Karpas-422 (cell line): ENCODE measurements around the gene SYNJ2. TPM values are rescaled to one million over a fixed set of nuclear protein-coding genes. Genes with fewer than 3 reads are reported as not detected.

Experiments
- DNase-seq: peaks from one replicate; pipeline ENCODE4 v3.0.0-alpha.2; 2015
- H2AFZ ChIP-seq: fragments of 200-600 bp; sonication (generic); 2 replicates; pipeline ENCODE4 v1.6.1; 2014; ENCODE audit warnings: antibody characterized with exemption, low read length, mixed read lengths
- H3K27ac ChIP-seq: fragments of 200-600 bp; sonication (generic); 2 replicates; pipeline ENCODE4 v1.5.1; 2014; ENCODE audit warnings: mild to moderate bottlenecking, low read length, moderate library complexity
- H3K27me3 ChIP-seq: fragments of 200-600 bp; sonication (generic); 2 replicates; pipeline ENCODE4 v1.6.1; 2014; ENCODE audit warnings: low read length, mixed read lengths
- H3K36me3 ChIP-seq: fragments of 200-600 bp; sonication (generic); 2 replicates; pipeline ENCODE4 v1.6.1; 2014; ENCODE audit warnings: low read length, mixed read lengths; ENCODE audit not compliant: insufficient read depth
- H3K4me1 ChIP-seq: fragments of 200-600 bp; sonication (generic); 2 replicates; pipeline ENCODE4 v1.6.1; 2014; ENCODE audit warnings: mild to moderate bottlenecking, low read length, mixed read lengths
- H3K4me2 ChIP-seq: fragments of 200-600 bp; sonication (generic); 2 replicates; pipeline ENCODE4 v1.6.1; 2014; ENCODE audit warnings: low read length, low read depth, mild to moderate bottlenecking; ENCODE audit not compliant: poor library complexity, severe bottlenecking
- H3K4me3 ChIP-seq: fragments of 200-600 bp; sonication (generic); 2 replicates; pipeline ENCODE4 v1.5.1; 2014; ENCODE audit warnings: mild to moderate bottlenecking, antibody characterized with exemption, low read length, mixed read lengths
- H3K79me2 ChIP-seq: fragments of 200-600 bp; sonication (generic); 2 replicates; pipeline ENCODE4 v1.6.1; 2014; ENCODE audit warnings: mild to moderate bottlenecking, low read length, mixed read lengths
- H3K9ac ChIP-seq: fragments of 200-600 bp; sonication (generic); 2 replicates; pipeline ENCODE4 v1.6.0; 2014; ENCODE audit warnings: low read length
- H3K9me2 ChIP-seq: fragments of 200-600 bp; sonication (generic), shearing (Covaris generic); replicated peaks from 2 replicates; pipeline ENCODE4 v1.6.0; 2014; ENCODE audit warnings: mild to moderate bottlenecking, low read length, moderate library complexity; ENCODE audit not compliant: insufficient read depth
- H3K9me3 ChIP-seq: fragments of 300-700, 200-600 bp; sonication (generic); 2 replicates; pipeline ENCODE4 v1.6.1; 2014; ENCODE audit warnings: low read length, mixed read lengths
- H4K20me1 ChIP-seq: fragments of 200-600 bp; sonication (generic); 2 replicates; pipeline ENCODE4 v1.6.1; 2014; ENCODE audit warnings: mild to moderate bottlenecking, antibody characterized with exemption, low read length, low read depth; ENCODE audit not compliant: insufficient read depth
- total RNA-seq: library from RNA; depleted of rRNA; stranded (reverse); fragments of >200 nt; shearing (Covaris generic); gene quantifications from 2 replicates; pipeline ENCODE4 v1.2.3, GENCODE V29; 2014; ENCODE audit warnings: low replicate concordance

SYNJ2 gene
- total RNA-seq, 1 experiment from 2014 or later = 0.04 TPM

DNA sequence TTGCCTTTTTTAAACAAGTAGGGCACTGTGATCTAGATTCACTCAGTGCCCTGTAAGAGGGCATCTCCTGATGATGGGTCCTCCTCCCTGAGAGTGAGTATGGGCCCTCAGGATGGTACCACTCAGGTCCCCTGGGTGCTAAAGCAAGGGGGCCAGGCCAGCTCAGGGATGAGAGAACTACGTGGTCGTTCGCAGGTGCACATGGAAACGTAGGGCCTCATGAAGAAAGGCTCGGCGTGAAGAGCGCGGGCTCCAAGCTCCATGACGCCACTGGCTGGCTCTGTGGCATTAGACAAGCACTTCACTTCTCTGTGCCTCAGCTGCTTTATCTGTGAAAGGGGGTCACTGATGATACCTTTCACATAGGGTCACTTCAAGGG lies 50.7 kb downstream of the SYNJ2 start:
- no peaks in the 10 kb centered on the region for H3K9me3 ChIP-seq
- DNase-seq = no peak
- no peaks in the 10 kb centered on the region for H3K27me3 ChIP-seq
- no peak overlapping the region for H2AFZ ChIP-seq
- no peaks in the 10 kb centered on the region for H3K79me2 ChIP-seq
- no peaks in the 10 kb centered on the region for H3K4me1 ChIP-seq
- no peak overlapping the region for H3K27ac ChIP-seq
- H3K4me2 ChIP-seq = no peak overlapping the region
- no peak overlapping the region for H3K4me3 ChIP-seq
- H4K20me1 ChIP-seq = no peaks in the 10 kb centered on the region
- H3K9me2 ChIP-seq = no peaks in the 10 kb centered on the region
- no peaks in the 10 kb centered on the region for H3K36me3 ChIP-seq
- no peak overlapping the region for H3K9ac ChIP-seq

DNA sequence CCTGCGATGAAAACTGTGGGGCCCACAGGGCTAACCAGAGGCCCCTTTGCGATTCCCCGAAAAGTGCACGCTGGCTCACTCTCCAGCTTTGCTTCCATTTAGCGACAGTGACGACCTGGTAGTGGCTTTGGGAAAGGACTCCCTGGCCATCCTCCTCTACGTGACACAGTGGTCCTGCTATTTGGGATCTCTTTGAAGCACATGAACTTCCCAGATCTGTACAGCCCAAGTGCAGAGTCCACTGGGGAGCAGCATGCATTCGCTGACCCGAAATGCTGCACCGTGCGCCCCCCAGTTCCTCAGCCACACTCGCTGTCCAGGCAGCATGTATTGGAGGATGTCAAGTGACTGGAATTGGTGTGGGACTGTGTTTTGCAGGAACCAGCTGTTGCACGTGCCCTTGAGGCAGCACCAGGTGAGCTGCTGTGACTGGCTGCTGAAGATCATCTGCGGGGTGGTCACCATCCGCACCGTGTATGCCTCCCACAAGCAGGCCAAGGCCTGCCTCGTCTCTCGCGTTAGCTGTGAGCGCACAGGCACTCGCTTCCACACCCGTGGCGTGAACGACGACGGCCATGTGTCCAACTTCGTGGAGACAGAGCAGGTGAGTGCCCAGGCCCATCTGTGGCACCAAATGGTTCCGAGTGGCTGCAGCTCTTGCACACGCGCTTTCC lies 51.6 kb downstream of the SYNJ2 start:
- H3K9me3 ChIP-seq = no peaks in the 10 kb centered on the region
- H3K79me2 ChIP-seq = no peaks in the 10 kb centered on the region
- no peak overlapping the region for H3K27ac ChIP-seq
- H2AFZ ChIP-seq = no peak overlapping the region
- H3K27me3 ChIP-seq = no peaks in the 10 kb centered on the region
- no peak for DNase-seq
- H3K4me1 ChIP-seq = no peaks in the 10 kb centered on the region
- no peak overlapping the region for H3K4me2 ChIP-seq
- no peaks in the 10 kb centered on the region for H3K9me2 ChIP-seq
- no peak overlapping the region for H3K4me3 ChIP-seq
- H3K36me3 ChIP-seq = no peaks in the 10 kb centered on the region
- H4K20me1 ChIP-seq = no peaks in the 10 kb centered on the region
- no peak overlapping the region for H3K9ac ChIP-seq

DNA sequence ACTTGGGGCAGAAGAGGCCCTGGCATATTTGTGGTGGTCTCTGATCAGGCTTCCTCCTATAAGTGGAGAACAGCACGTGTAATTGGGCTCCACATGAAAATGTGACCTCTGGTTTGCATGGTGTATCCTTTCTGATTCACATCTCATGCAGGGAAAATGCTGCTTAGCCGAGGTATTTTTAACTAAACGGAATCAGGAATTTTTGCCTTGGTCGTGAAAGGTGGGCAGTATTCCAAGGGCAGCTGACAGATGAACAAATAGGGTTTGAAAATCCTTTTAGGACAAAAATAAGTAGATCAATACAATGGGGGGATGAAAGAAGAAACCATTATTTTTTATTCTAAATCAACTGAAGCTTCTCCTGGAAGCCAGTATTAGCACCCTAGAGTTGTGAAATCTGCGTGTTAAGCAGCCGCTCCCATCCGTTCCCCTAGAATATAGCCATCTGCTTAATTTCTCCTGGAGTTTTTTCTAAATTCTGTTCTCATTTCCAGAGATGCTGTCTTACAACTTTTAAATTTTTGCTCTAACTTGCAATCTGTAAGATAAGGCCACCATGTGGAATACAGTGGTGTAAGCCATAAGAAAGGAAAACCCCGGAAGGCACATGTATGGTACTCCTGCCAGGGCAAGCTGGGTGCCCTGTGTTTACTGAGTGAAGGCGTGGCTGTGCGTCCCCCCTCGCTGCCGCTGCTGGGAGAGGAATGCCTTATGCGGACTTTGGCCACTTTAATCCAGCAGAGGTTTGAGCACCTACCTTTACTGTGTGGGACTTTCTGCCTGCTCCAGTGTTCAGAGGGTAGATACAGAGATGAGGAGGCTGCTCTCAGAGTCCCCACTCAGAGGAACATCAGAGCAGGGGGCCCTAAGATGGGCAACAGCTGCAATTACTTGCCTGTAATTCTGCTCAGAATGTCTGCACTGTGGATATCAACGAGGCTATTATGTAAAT lies 52.4 kb downstream of the SYNJ2 start:
- Histone ChIP-seq H3K4me2 (no peak overlapping the region), H3K36me3 (no peaks in the 10 kb centered on the region), H2AFZ (no peak overlapping the region), H3K9me2 (no peaks in the 10 kb centered on the region), H4K20me1 (no peaks in the 10 kb centered on the region), H3K4me3 (no peak overlapping the region), H3K9me3 (no peaks in the 10 kb centered on the region), H3K79me2 (no peaks in the 10 kb centered on the region), H3K4me1 (no peaks in the 10 kb centered on the region), H3K27me3 (no peaks in the 10 kb centered on the region), H3K27ac (no peak overlapping the region), H3K9ac (no peak overlapping the region)
- DNase-seq = no peak

GRCh38 chr6:158036261-158036660 lies 54.6 kb downstream of the SYNJ2 start:
- Histone ChIP-seq H3K4me3 (no peak overlapping the region), H3K4me1 (no peaks in the 10 kb centered on the region), H4K20me1 (no peaks in the 10 kb centered on the region), H3K9ac (no peak overlapping the region), H3K4me2 (no peak overlapping the region), H3K9me2 (no peaks in the 10 kb centered on the region), H2AFZ (no peak overlapping the region), H3K36me3 (no peaks in the 10 kb centered on the region), H3K9me3 (no peaks in the 10 kb centered on the region), H3K79me2 (no peaks in the 10 kb centered on the region), H3K27ac (no peak overlapping the region), H3K27me3 (no peaks in the 10 kb centered on the region)
- DNase-seq = no peak

- Histone ChIP-seq H3K4me3 (no peak overlapping the region), H3K9me2 (no peaks in the 10 kb centered on the region), H3K4me2 (no peak overlapping the region), H3K27ac (no peak overlapping the region), H2AFZ (no peak overlapping the region), H3K79me2 (no peaks in the 10 kb centered on the region), H4K20me1 (no peaks in the 10 kb centered on the region), H3K9me3 (no peaks in the 10 kb centered on the region), H3K4me1 (no peaks in the 10 kb centered on the region), H3K9ac (no peak overlapping the region), H3K36me3 (no peaks in the 10 kb centered on the region), H3K27me3 (no peaks in the 10 kb centered on the region)
- DNase-seq = no peak
Measured at GRCh38 chr6:158037021-158037420, 55.4 kb downstream of the SYNJ2 start.

DNA sequence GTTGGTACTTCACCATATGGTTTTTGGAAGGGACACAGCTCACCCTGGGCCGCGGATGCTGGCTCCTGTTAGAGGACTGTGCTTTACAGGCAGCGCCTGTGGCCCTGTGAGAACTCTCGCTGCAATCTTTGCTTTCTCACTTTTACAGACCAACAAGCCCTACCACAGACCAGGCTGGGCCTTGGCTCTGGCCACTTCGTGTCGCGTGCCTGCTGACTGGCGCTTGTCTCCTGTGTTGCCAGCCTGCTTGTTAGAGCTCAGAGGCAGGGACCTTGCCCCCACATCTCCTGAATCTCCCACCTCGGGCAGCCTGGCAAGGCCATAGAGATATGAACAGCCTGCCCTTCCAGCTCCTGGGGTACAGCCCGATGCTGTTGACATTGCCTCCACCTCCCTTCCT lies 56.1 kb downstream of the SYNJ2 start:
- H3K9me3 ChIP-seq = no peaks in the 10 kb centered on the region
- H3K27ac ChIP-seq = no peak overlapping the region
- no peaks in the 10 kb centered on the region for H3K79me2 ChIP-seq
- no peaks in the 10 kb centered on the region for H3K9me2 ChIP-seq
- H3K27me3 ChIP-seq = no peaks in the 10 kb centered on the region
- H3K4me3 ChIP-seq = no peak overlapping the region
- no peak overlapping the region for H3K4me2 ChIP-seq
- H3K9ac ChIP-seq = no peak overlapping the region
- no peaks in the 10 kb centered on the region for H3K4me1 ChIP-seq
- no peaks in the 10 kb centered on the region for H3K36me3 ChIP-seq
- H4K20me1 ChIP-seq = no peaks in the 10 kb centered on the region
- no peak for DNase-seq
- no peak overlapping the region for H2AFZ ChIP-seq

- H3K9me3 ChIP-seq = no peaks in the 10 kb centered on the region
- no peaks in the 10 kb centered on the region for H3K79me2 ChIP-seq
- no peak overlapping the region for H3K4me3 ChIP-seq
- H4K20me1 ChIP-seq = no peaks in the 10 kb centered on the region
- no peaks in the 10 kb centered on the region for H3K27me3 ChIP-seq
- no peak overlapping the region for H3K9ac ChIP-seq
- H2AFZ ChIP-seq = no peak overlapping the region
- H3K27ac ChIP-seq = no peak overlapping the region
- H3K4me2 ChIP-seq = no peak overlapping the region
- DNase-seq = no peak
- H3K9me2 ChIP-seq = no peaks in the 10 kb centered on the region
- no peaks in the 10 kb centered on the region for H3K36me3 ChIP-seq
- no peaks in the 10 kb centered on the region for H3K4me1 ChIP-seq
Measured at GRCh38 chr6:158038291-158039177, 56.9 kb downstream of the SYNJ2 start.

- Histone ChIP-seq H3K4me3 (no peak overlapping the region), H3K36me3 (no peaks in the 10 kb centered on the region), H4K20me1 (no peaks in the 10 kb centered on the region), H3K9ac (no peak overlapping the region), H3K27me3 (no peaks in the 10 kb centered on the region), H2AFZ (no peak overlapping the region), H3K9me3 (no peaks in the 10 kb centered on the region), H3K4me1 (no peaks in the 10 kb centered on the region), H3K79me2 (no peaks in the 10 kb centered on the region), H3K4me2 (no peak overlapping the region), H3K27ac (no peak overlapping the region), H3K9me2 (no peaks in the 10 kb centered on the region)
- DNase-seq = no peak
Measured at GRCh38 chr6:158039178-158039557, 57.5 kb downstream of the SYNJ2 start.
